H1 (cell line): ENCODE results near the gene EBPL. TPM values are rescaled to one million over a fixed set of nuclear protein-coding genes. Genes with fewer than 3 reads are reported as not detected.

ENCODE experiments used
- CBX5 ChIP-seq: fragments of 300-800, 300-1000 bp; sonication (generic); IDR thresholded peaks from 2 replicates; pipeline ENCODE4 v1.7.1; 2016; ENCODE audit warnings: antibody characterized with exemption, low read length, low read depth
- polyA plus RNA-seq, 7 experiments: library from polyadenylated mRNA; depleted of rRNA in 3 of 7; stranded (reverse) in 5 of 7; unstranded in 2 of 7; fragments of >200 nt in 5 of 7; fragments of 200-250 nt in 2 of 7; gene quantifications; 1 replicate in 5 of 7; 2 replicates in 1 of 7; 4 replicates in 1 of 7; pipeline versions ENCODE4 v1.2.1 to v1.2.3, GENCODE V29; 2011 to 2013; ENCODE audit warnings: missing spikeins in 2 of 7, mixed read lengths in 2 of 7
- total RNA-seq: library from RNA; stranded (reverse); fragmentation: NEBNext Ultra II Directional; extraction: Animal tissue kit (Norgen Biotek cat#: 25700); gene quantifications from 2 replicates; pipeline ENCODE4 v1.2.1, GENCODE V29; 2021

EBPL gene
- total and polyA plus RNA-seq, 2 of the 8 experiments (the other 6 are each of a cell fraction or from before 2014, with no cell fraction given): 130 to 204 TPM

- TF ChIP-seq CBX5: no peak
Observed at GRCh38 chr13:49733181-49733951, 42.1 kb upstream of the EBPL start (continued).
